Measurements from ENCODE around the gene SEPTIN10. TPM values are rescaled to one million over a fixed set of nuclear protein-coding genes. Genes with fewer than 3 reads are reported as not detected.

The SEPTIN10 gene
- total RNA-seq, 1 experiment from 2014 or later = 105 TPM

- no TSS peak for BruUV-seq (replicated peaks)
- CTCF ChIA-PET = no interaction called here
- Mint-ChIP-seq H3K36me3 (ENCODE audit: insufficient read depth, unreplicated experiment) (no peaks in the 10 kb centered on the region), H3K27ac (ENCODE audit: low read depth, unreplicated experiment) (no peak overlapping the region), H3K4me1 (ENCODE audit: insufficient read depth, unreplicated experiment) (peaks cover 6% of the 10 kb centered on the region), H3K9me3 (ENCODE audit: unreplicated experiment) (no peaks in the 10 kb centered on the region), H3K27me3 (ENCODE audit: insufficient read depth, unreplicated experiment) (no peaks in the 10 kb centered on the region), H3K4me3 (ENCODE audit: unreplicated experiment) (no peak overlapping the region)
- intact Hi-C loops (cut with micrococcal nuclease) = no loop called here
- DNase-seq (ENCODE audit: unreplicated experiment) = no peak
- no peak for TF ChIP-seq CTCF (IDR thresholded peaks at IDR 0.05; ENCODE audit: unreplicated experiment)
- POLR2A ChIA-PET = no interaction called here
These were observed 86.7 kb downstream of the SEPTIN10 start for GRCh38 chr2:109527079-109527478.

GRCh38 chr2:109526442-109526970 lies 87.3 kb downstream of the SEPTIN10 start:
- POLR2A ChIA-PET = no interaction called here
- H3K36me3 Mint-ChIP-seq (ENCODE audit: insufficient read depth, unreplicated experiment) = no peaks in the 10 kb centered on the region
- intact Hi-C loops (cut with micrococcal nuclease) = no loop called here
- CTCF ChIA-PET = interaction anchor here (1.2 kb wide), 1 partner anchor 16 kb away, joined by 3 read pairs; no protein-coding TSS in a partner anchor
- H3K27me3 Mint-ChIP-seq (ENCODE audit: insufficient read depth, unreplicated experiment) = no peaks in the 10 kb centered on the region
- TF ChIP-seq CTCF (IDR thresholded peaks at IDR 0.05; ENCODE audit: unreplicated experiment) = no peak
- BruUV-seq (replicated peaks) = no TSS peak
- H3K27ac Mint-ChIP-seq (ENCODE audit: low read depth, unreplicated experiment) = no peak overlapping the region
- no peak for DNase-seq (ENCODE audit: unreplicated experiment)
- H3K4me1 Mint-ChIP-seq (ENCODE audit: insufficient read depth, unreplicated experiment) = peaks cover 6% of the 10 kb centered on the region
- H3K4me3 Mint-ChIP-seq (ENCODE audit: unreplicated experiment) = no peak overlapping the region
- H3K9me3 Mint-ChIP-seq (ENCODE audit: unreplicated experiment) = no peaks in the 10 kb centered on the region

GRCh38 chr2:109525836-109526235 lies 87.9 kb downstream of the SEPTIN10 start:
- Mint-ChIP-seq H3K36me3 (ENCODE audit: insufficient read depth, unreplicated experiment) (no peaks in the 10 kb centered on the region), H3K4me3 (ENCODE audit: unreplicated experiment) (no peak overlapping the region), H3K27ac (ENCODE audit: low read depth, unreplicated experiment) (no peak overlapping the region), H3K4me1 (ENCODE audit: insufficient read depth, unreplicated experiment) (peaks cover 6% of the 10 kb centered on the region), H3K27me3 (ENCODE audit: insufficient read depth, unreplicated experiment) (no peaks in the 10 kb centered on the region), H3K9me3 (ENCODE audit: unreplicated experiment) (no peaks in the 10 kb centered on the region)
- ChIA-PET POLR2A (no interaction called here), CTCF (interaction anchor here (0.9 to 1.2 kb wide), 2 partner anchors 15 to 20 kb away, joined by 3 read pairs; no protein-coding TSS in a partner anchor)
- no peak for TF ChIP-seq CTCF (IDR thresholded peaks at IDR 0.05; ENCODE audit: unreplicated experiment)
- BruUV-seq (replicated peaks) = no TSS peak
- DNase-seq (ENCODE audit: unreplicated experiment) = no peak
- intact Hi-C loops (cut with micrococcal nuclease) = no loop called here

GRCh38 chr2:109523536-109524361 lies 90.0 kb downstream of the SEPTIN10 start:
- BruUV-seq (replicated peaks) = no TSS peak
- H3K9me3 Mint-ChIP-seq (ENCODE audit: unreplicated experiment) = no peaks in the 10 kb centered on the region
- peaks cover 6% of the 10 kb centered on the region for H3K4me1 Mint-ChIP-seq (ENCODE audit: insufficient read depth, unreplicated experiment)
- intact Hi-C loops (cut with micrococcal nuclease) = no loop called here
- DNase-seq (ENCODE audit: unreplicated experiment) = no peak
- no peaks in the 10 kb centered on the region for H3K27me3 Mint-ChIP-seq (ENCODE audit: insufficient read depth, unreplicated experiment)
- H3K36me3 Mint-ChIP-seq (ENCODE audit: insufficient read depth, unreplicated experiment) = no peaks in the 10 kb centered on the region
- no peak overlapping the region for H3K27ac Mint-ChIP-seq (ENCODE audit: low read depth, unreplicated experiment)
- CTCF ChIA-PET = interaction anchor here (0.6 to 1.5 kb wide), 4 partner anchors 11 to 677 kb away, joined by 3 to 5 read pairs (median 4); no protein-coding TSS in a partner anchor
- no peak overlapping the region for H3K4me3 Mint-ChIP-seq (ENCODE audit: unreplicated experiment)
- no peak for TF ChIP-seq CTCF (IDR thresholded peaks at IDR 0.05; ENCODE audit: unreplicated experiment)
- POLR2A ChIA-PET = interaction anchor here (0.6 to 1.1 kb wide), 2 partner anchors 10 to 216 kb away, joined by 3 read pairs; no protein-coding TSS in a partner anchor
